CD8-positive, alpha-beta memory T cell (primary cell): ENCODE measurements around the gene USP9Y. TPM values are rescaled to one million over a fixed set of nuclear protein-coding genes. Genes with fewer than 3 reads are reported as not detected.
A peak's percentile ranks its signal among the peaks of the same experiment; 100 is the strongest.

ENCODE experiments used
- CTCF ChIA-PET: fragments of 350-600 bp; sonication (Branson Sonifier 250); formaldehyde crosslinking; loops from one replicate; lab custom pipeline; 2021; ENCODE audit warnings: antibody characterized with exemption; lab: Charles Lee
- POLR2A ChIA-PET: fragments of 350-600 bp; sonication (Branson Sonifier 250); formaldehyde crosslinking; loops from one replicate; lab custom pipeline; 2021; ENCODE audit warnings: antibody characterized with exemption; lab: Charles Lee
- DNase-seq, 5 donors: peaks; one replicate each; pipeline versions ENCODE4 v3.0.0 to v3.0.0-alpha.2; 2020 to 2022; ENCODE audit warnings: mixed read lengths in 1 of 5
- H3K27ac ChIP-seq: one replicate; pipeline ENCODE4 v1.7.0; 2013; ENCODE audit warnings: low read depth, mild to moderate bottlenecking, low read length, moderate library complexity
- H3K27me3 ChIP-seq: 2 replicates; pipeline ENCODE4 v1.7.0; 2013; ENCODE audit warnings: low read length, mild to moderate bottlenecking; ENCODE audit not compliant: insufficient read depth, poor library complexity, severe bottlenecking
- H3K36me3 ChIP-seq: 2 replicates; pipeline ENCODE4 v1.7.0; 2013; ENCODE audit warnings: mild to moderate bottlenecking, low read length, moderate library complexity; ENCODE audit not compliant: insufficient read depth
- H3K4me1 ChIP-seq: 2 replicates; pipeline ENCODE4 v1.7.0; 2013; ENCODE audit warnings: mild to moderate bottlenecking, low read length, moderate library complexity; ENCODE audit not compliant: insufficient read depth
- H3K4me3 ChIP-seq: 2 replicates; pipeline ENCODE4 v1.7.0; 2013; ENCODE audit warnings: mild to moderate bottlenecking, low read length
- H3K9me3 ChIP-seq: 2 replicates; pipeline ENCODE4 v1.7.0; 2013; ENCODE audit warnings: mild to moderate bottlenecking, low read length
- H3K27ac Mint-ChIP-seq, 8 donors: one replicate each; pipeline ENCODE4 v1.8.0; 2020 to 2021; ENCODE audit warnings: mixed read lengths in 8 of 8, mild to moderate bottlenecking in 6 of 8, inconsistent platforms in 3 of 8, moderate library complexity in 3 of 8
- H3K27me3 Mint-ChIP-seq, 2 donors: one replicate each; pipeline ENCODE4 v1.8.0; 2020 to 2021; ENCODE audit warnings: mixed read lengths in 2 of 2, mild to moderate bottlenecking in 1 of 2, moderate library complexity in 1 of 2
- H3K36me3 Mint-ChIP-seq, 3 donors: one replicate each; pipeline ENCODE4 v1.8.0; 2020 to 2021; ENCODE audit warnings: mixed read lengths in 3 of 3, inconsistent platforms in 1 of 3, mild to moderate bottlenecking in 1 of 3
- H3K4me1 Mint-ChIP-seq, 3 donors: one replicate each; pipeline ENCODE4 v1.8.0; 2020 to 2021; ENCODE audit warnings: mixed read lengths in 3 of 3, inconsistent platforms in 1 of 3, mild to moderate bottlenecking in 1 of 3
- H3K4me3 Mint-ChIP-seq, 7 donors: one replicate each; pipeline ENCODE4 v1.8.0; 2020 to 2021; ENCODE audit warnings: mixed read lengths in 7 of 7, mild to moderate bottlenecking in 6 of 7, moderate library complexity in 4 of 7, inconsistent platforms in 2 of 7
- H3K9me3 Mint-ChIP-seq, 5 donors: one replicate each; pipeline ENCODE4 v1.8.0; 2020 to 2022; ENCODE audit warnings: mixed read lengths in 5 of 5, mild to moderate bottlenecking in 3 of 5, moderate library complexity in 2 of 5, inconsistent platforms in 1 of 5
- polyA plus RNA-seq: library from polyadenylated mRNA; unstranded; fragments of 300-500 nt; fragmentation: Illumina TruSeq; gene quantifications from one replicate; pipeline ENCODE4 v1.2.3, GENCODE V29; 2021
- total RNA-seq, 2 experiments: library from RNA; stranded (reverse); gene quantifications; one replicate each; pipeline ENCODE4 v1.2.3, GENCODE V29; 2021

Gene USP9Y
- total and polyA plus RNA-seq, 3 experiments from 2014 or later = 13.0 to 15.0 TPM; not detected in 1

- Histone ChIP-seq H3K27ac (no peak overlapping the region), H3K36me3 (no peaks in the 10 kb centered on the region), H3K4me3 (no peak overlapping the region), H3K27me3 (no peaks in the 10 kb centered on the region), H3K9me3 (no peaks in the 10 kb centered on the region), H3K4me1 (no peaks in the 10 kb centered on the region)
- Mint-ChIP-seq H3K27me3 (no peaks in the 10 kb centered on the region), H3K27ac (no peak overlapping the region), H3K4me1 (peaks cover 0 to 33% (median 0%) of the 10 kb centered on the region in 3 donors), H3K4me3 (no peak overlapping the region), H3K9me3 (no peaks in the 10 kb centered on the region), H3K36me3 (peaks cover 0 to 70% (median 0%) of the 10 kb centered on the region in 3 donors)
- DNase-seq = no peak
- CTCF ChIA-PET = no interaction called here
- POLR2A ChIA-PET = no interaction called here
These were observed 12.7 kb upstream of the USP9Y start for GRCh38 chrY:12688337-12688736.

- POLR2A ChIA-PET = no interaction called here
- no peaks in the 10 kb centered on the region for H3K9me3 Mint-ChIP-seq
- peaks cover 0 to 18% (median 0%) of the 10 kb centered on the region in 3 donors for H3K4me1 Mint-ChIP-seq
- Histone ChIP-seq H3K27ac (no peak overlapping the region), H3K4me3 (no peak overlapping the region), H3K4me1 (no peaks in the 10 kb centered on the region), H3K36me3 (no peaks in the 10 kb centered on the region), H3K9me3 (no peaks in the 10 kb centered on the region), H3K27me3 (no peaks in the 10 kb centered on the region)
- CTCF ChIA-PET = no interaction called here
- H3K4me3 Mint-ChIP-seq = no peak overlapping the region
- no peak overlapping the region for H3K27ac Mint-ChIP-seq
- peaks cover 0 to 59% (median 0%) of the 10 kb centered on the region in 3 donors for H3K36me3 Mint-ChIP-seq
- H3K27me3 Mint-ChIP-seq = no peaks in the 10 kb centered on the region
- DNase-seq = no peak
These were observed 944 bp upstream of the USP9Y start for GRCh38 chrY:12700087-12700486.

- H3K4me3 ChIP-seq = no peak overlapping the region
- no peak for DNase-seq
- peaks cover 0 to 29% (median 0%) of the 10 kb centered on the region in 3 donors for H3K4me1 Mint-ChIP-seq
- ChIA-PET POLR2A (no interaction called here), CTCF (no interaction called here)
- H3K4me3 Mint-ChIP-seq = no peak overlapping the region
- no peaks in the 10 kb centered on the region for H3K27me3 ChIP-seq
- peak overlapping the region in 1 of 8 donors; percentile 53 for H3K27ac Mint-ChIP-seq
- no peaks in the 10 kb centered on the region for H3K36me3 ChIP-seq
- no peaks in the 10 kb centered on the region for H3K9me3 ChIP-seq
- no peak overlapping the region for H3K27ac ChIP-seq
- no peaks in the 10 kb centered on the region for H3K27me3 Mint-ChIP-seq
- H3K9me3 Mint-ChIP-seq = no peaks in the 10 kb centered on the region
- no peaks in the 10 kb centered on the region for H3K4me1 ChIP-seq
- peaks cover 0 to 67% (median 0%) of the 10 kb centered on the region in 3 donors for H3K36me3 Mint-ChIP-seq
These were observed 1.1 kb downstream of the USP9Y start for GRCh38 chrY:12702174-12702573.

GRCh38 chrY:12710460-12710859 lies 9.4 kb downstream of the USP9Y start:
- Mint-ChIP-seq H3K27ac (peak overlapping the region in 1 of 8 donors; percentile 54), H3K36me3 (peaks cover 0 to 53% (median 0%) of the 10 kb centered on the region in 3 donors), H3K9me3 (no peaks in the 10 kb centered on the region), H3K4me3 (no peak overlapping the region), H3K27me3 (no peaks in the 10 kb centered on the region), H3K4me1 (peaks cover 0 to 55% (median 0%) of the 10 kb centered on the region in 3 donors)
- no peak overlapping the region for H3K4me3 ChIP-seq
- POLR2A ChIA-PET = no interaction called here
- H3K36me3 ChIP-seq = no peaks in the 10 kb centered on the region
- H3K9me3 ChIP-seq = no peaks in the 10 kb centered on the region
- no peaks in the 10 kb centered on the region for H3K27me3 ChIP-seq
- no peak overlapping the region for H3K27ac ChIP-seq
- CTCF ChIA-PET = no interaction called here
- no peak for DNase-seq
- no peaks in the 10 kb centered on the region for H3K4me1 ChIP-seq

- Histone ChIP-seq H3K4me3 (no peak overlapping the region), H3K9me3 (no peaks in the 10 kb centered on the region), H3K27ac (no peak overlapping the region), H3K36me3 (no peaks in the 10 kb centered on the region), H3K4me1 (no peaks in the 10 kb centered on the region), H3K27me3 (no peaks in the 10 kb centered on the region)
- no peaks in the 10 kb centered on the region for H3K27me3 Mint-ChIP-seq
- POLR2A ChIA-PET = no interaction called here
- peaks cover 0 to 51% (median 0%) of the 10 kb centered on the region in 3 donors for H3K36me3 Mint-ChIP-seq
- no peak overlapping the region for H3K4me3 Mint-ChIP-seq
- peaks cover 0 to 38% (median 0%) of the 10 kb centered on the region in 3 donors for H3K4me1 Mint-ChIP-seq
- CTCF ChIA-PET = no interaction called here
- H3K27ac Mint-ChIP-seq = no peak overlapping the region
- no peaks in the 10 kb centered on the region for H3K9me3 Mint-ChIP-seq
- no peak for DNase-seq
These were observed 14.3 kb downstream of the USP9Y start for GRCh38 chrY:12715376-12715775.

- H3K36me3 ChIP-seq = no peaks in the 10 kb centered on the region
- ChIA-PET POLR2A (no interaction called here), CTCF (no interaction called here)
- H3K4me3 ChIP-seq = no peak overlapping the region
- no peaks in the 10 kb centered on the region for H3K9me3 ChIP-seq
- Mint-ChIP-seq H3K4me1 (peaks cover 0 to 39% (median 0%) of the 10 kb centered on the region in 3 donors), H3K4me3 (no peak overlapping the region), H3K27me3 (no peaks in the 10 kb centered on the region), H3K36me3 (peaks cover 0 to 60% (median 0%) of the 10 kb centered on the region in 3 donors), H3K9me3 (no peaks in the 10 kb centered on the region), H3K27ac (peak overlapping the region in 1 of 8 donors; percentile 50)
- no peak for DNase-seq
- no peaks in the 10 kb centered on the region for H3K4me1 ChIP-seq
- H3K27me3 ChIP-seq = no peaks in the 10 kb centered on the region
- no peak overlapping the region for H3K27ac ChIP-seq
These were observed 28.7 kb downstream of the USP9Y start for GRCh38 chrY:12729746-12730145.

- peaks cover 0 to 20% (median 0%) of the 10 kb centered on the region in 3 donors for H3K4me1 Mint-ChIP-seq
- POLR2A ChIA-PET = no interaction called here
- H3K9me3 Mint-ChIP-seq = no peaks in the 10 kb centered on the region
- no peak overlapping the region for H3K27ac Mint-ChIP-seq
- H3K9me3 ChIP-seq = no peaks in the 10 kb centered on the region
- H3K27ac ChIP-seq = no peak overlapping the region
- H3K36me3 Mint-ChIP-seq = peaks cover 0 to 46% (median 0%) of the 10 kb centered on the region in 3 donors
- no peaks in the 10 kb centered on the region for H3K36me3 ChIP-seq
- no peak overlapping the region for H3K4me3 Mint-ChIP-seq
- no peaks in the 10 kb centered on the region for H3K27me3 Mint-ChIP-seq
- H3K27me3 ChIP-seq = no peaks in the 10 kb centered on the region
- no peaks in the 10 kb centered on the region for H3K4me1 ChIP-seq
- no peak overlapping the region for H3K4me3 ChIP-seq
- CTCF ChIA-PET = no interaction called here
- no peak for DNase-seq
These were observed 32.6 kb downstream of the USP9Y start for GRCh38 chrY:12733625-12734024.

- no peak for DNase-seq
- no peaks in the 10 kb centered on the region for H3K9me3 Mint-ChIP-seq
- POLR2A ChIA-PET = no interaction called here
- no peak overlapping the region for H3K4me3 Mint-ChIP-seq
- no peaks in the 10 kb centered on the region for H3K9me3 ChIP-seq
- CTCF ChIA-PET = no interaction called here
- peaks cover 0 to 44% (median 0%) of the 10 kb centered on the region in 3 donors for H3K36me3 Mint-ChIP-seq
- H3K27me3 Mint-ChIP-seq = no peaks in the 10 kb centered on the region
- H3K27ac Mint-ChIP-seq = no peak overlapping the region
- no peak overlapping the region for H3K4me3 ChIP-seq
- peaks cover 0 to 18% (median 0%) of the 10 kb centered on the region in 3 donors for H3K4me1 Mint-ChIP-seq
- no peaks in the 10 kb centered on the region for H3K4me1 ChIP-seq
- no peaks in the 10 kb centered on the region for H3K27me3 ChIP-seq
- H3K36me3 ChIP-seq = no peaks in the 10 kb centered on the region
- no peak overlapping the region for H3K27ac ChIP-seq
These were observed 33.0 kb downstream of the USP9Y start for GRCh38 chrY:12734051-12734450.
